Measurements from ENCODE around the gene APMAP. TPM values are rescaled to one million over a fixed set of nuclear protein-coding genes. Genes with fewer than 3 reads are reported as not detected.

APMAP gene
- total and polyA plus RNA-seq, 2 of the 13 experiments (the other 11 are each of a cell fraction or from before 2014, with no cell fraction given): 168 to 214 TPM

DNA sequence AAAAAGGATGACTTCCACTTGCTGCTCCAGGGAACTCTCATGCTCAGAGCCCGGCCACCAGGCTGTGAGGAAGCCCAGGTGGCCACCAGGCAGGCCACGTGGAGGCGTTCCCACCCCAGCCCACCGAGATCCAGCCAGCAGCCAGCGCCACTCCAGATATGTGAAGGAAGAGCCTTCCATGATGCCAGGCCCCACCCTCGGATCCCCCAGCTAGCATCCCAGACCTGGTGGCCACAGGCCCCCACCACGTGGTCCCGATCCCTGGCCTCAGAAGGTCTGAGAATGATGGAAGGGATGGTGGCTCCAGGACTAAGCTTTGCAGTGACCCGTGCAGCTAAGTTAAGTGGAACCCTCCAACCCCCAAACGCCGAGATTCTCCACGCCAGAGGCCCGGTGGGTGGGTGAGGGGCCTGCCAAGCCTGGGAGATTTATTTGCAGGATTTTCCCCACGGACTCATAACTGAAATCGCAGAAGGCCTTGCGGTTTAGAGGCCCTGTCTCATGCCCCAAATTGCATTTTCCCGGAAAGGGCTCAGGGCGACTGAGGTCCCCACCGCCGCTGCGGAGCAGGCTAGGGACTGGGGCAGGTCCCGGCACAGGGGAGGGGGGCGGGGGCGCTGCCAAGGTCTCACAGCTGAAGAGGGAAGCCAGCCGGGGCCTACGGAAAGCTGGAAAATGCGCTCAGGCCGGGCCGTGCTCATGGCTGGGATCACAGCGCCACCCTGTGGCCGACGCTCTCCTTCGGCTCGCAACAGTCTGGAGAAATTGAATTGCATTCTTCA lies 74.6 kb downstream of the APMAP start (continued):
- TF ChIP-seq RFXAP (CRISPR knock-in tag; IDR thresholded peaks at IDR 0.05; ENCODE audit: borderline replicate concordance) (0 out of 2 replicates have a peak, but pooled peaks have one; percentile 44), MAZ (IDR thresholded peaks at IDR 0.05; ENCODE audit: borderline replicate concordance, low read depth, low read length) (no peak), MAZ (CRISPR knock-in tag; IDR thresholded peaks at IDR 0.05; ENCODE audit: low read depth) (peak; percentile 20; the same call in 1 of the 2 replicates), DPF2 (CRISPR knock-in tag; IDR thresholded peaks at IDR 0.05; ENCODE audit: borderline replicate concordance, low read depth) (no peak), ZNF468 (CRISPR knock-in tag; IDR thresholded peaks at IDR 0.05) (no peak), MIER3 (CRISPR knock-in tag; IDR thresholded peaks at IDR 0.05; ENCODE audit: borderline replicate concordance) (0 out of 2 replicates have a peak, but pooled peaks have one; percentile 35), TP53 (CRISPR knock-in tag; conservative IDR thresholded peaks at IDR 0.05) (no peak), ZFP90 (CRISPR knock-in tag; IDR thresholded peaks at IDR 0.05; ENCODE audit: borderline replicate concordance) (no peak), CENPX (CRISPR knock-in tag; IDR thresholded peaks at IDR 0.05) (no peak), ZNF335 (CRISPR knock-in tag; IDR thresholded peaks at IDR 0.05) (no peak), NR2F1 (CRISPR knock-in tag; IDR thresholded peaks at IDR 0.05) (no peak), ARNT2 (CRISPR knock-in tag; IDR thresholded peaks at IDR 0.05; ENCODE audit: low read depth) (no peak), ZNF547 (CRISPR knock-in tag; IDR thresholded peaks at IDR 0.05) (no peak), ZBTB21 (CRISPR knock-in tag; IDR thresholded peaks at IDR 0.05) (no peak), SNAI1 (CRISPR knock-in tag; IDR thresholded peaks at IDR 0.05; ENCODE audit: borderline replicate concordance) (no peak), ATF7-NPFF (CRISPR knock-in tag; IDR thresholded peaks at IDR 0.05; ENCODE audit: low read depth) (no peak), ZNF260 (CRISPR knock-in tag; IDR thresholded peaks at IDR 0.05; ENCODE audit: borderline replicate concordance, low read depth) (no peak), ZNF563 (CRISPR knock-in tag; IDR thresholded peaks at IDR 0.05) (no peak), CAMTA2 (CRISPR knock-in tag; IDR thresholded peaks at IDR 0.05; ENCODE audit: borderline replicate concordance) (no peak), MTF2 (CRISPR knock-in tag; IDR thresholded peaks at IDR 0.05; ENCODE audit: borderline replicate concordance) (peak; percentile 56; the same call in 1 of the 2 replicates), GATAD2A (CRISPR knock-in tag; IDR thresholded peaks at IDR 0.05) (no peak), SPEN (CRISPR knock-in tag; IDR thresholded peaks at IDR 0.05; ENCODE audit: low read depth) (peak; percentile 52; the same call in 1 of the 2 replicates), ZNF782 (CRISPR knock-in tag; IDR thresholded peaks at IDR 0.05; ENCODE audit: borderline replicate concordance) (no peak)
- TF ChIP-seq, protein P1, sequence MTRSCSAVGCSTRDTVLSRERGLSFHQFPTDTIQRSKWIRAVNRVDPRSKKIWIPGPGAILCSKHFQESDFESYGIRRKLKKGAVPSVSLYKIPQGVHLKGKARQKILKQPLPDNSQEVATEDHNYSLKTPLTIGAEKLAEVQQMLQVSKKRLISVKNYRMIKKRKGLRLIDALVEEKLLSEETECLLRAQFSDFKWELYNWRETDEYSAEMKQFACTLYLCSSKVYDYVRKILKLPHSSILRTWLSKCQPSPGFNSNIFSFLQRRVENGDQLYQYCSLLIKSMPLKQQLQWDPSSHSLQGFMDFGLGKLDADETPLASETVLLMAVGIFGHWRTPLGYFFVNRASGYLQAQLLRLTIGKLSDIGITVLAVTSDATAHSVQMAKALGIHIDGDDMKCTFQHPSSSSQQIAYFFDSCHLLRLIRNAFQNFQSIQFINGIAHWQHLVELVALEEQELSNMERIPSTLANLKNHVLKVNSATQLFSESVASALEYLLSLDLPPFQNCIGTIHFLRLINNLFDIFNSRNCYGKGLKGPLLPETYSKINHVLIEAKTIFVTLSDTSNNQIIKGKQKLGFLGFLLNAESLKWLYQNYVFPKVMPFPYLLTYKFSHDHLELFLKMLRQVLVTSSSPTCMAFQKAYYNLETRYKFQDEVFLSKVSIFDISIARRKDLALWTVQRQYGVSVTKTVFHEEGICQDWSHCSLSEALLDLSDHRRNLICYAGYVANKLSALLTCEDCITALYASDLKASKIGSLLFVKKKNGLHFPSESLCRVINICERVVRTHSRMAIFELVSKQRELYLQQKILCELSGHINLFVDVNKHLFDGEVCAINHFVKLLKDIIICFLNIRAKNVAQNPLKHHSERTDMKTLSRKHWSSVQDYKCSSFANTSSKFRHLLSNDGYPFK (CRISPR knock-in tag; IDR thresholded peaks at IDR 0.05; ENCODE audit: borderline replicate concordance): no peak
- TF ChIP-seq, protein P2, sequence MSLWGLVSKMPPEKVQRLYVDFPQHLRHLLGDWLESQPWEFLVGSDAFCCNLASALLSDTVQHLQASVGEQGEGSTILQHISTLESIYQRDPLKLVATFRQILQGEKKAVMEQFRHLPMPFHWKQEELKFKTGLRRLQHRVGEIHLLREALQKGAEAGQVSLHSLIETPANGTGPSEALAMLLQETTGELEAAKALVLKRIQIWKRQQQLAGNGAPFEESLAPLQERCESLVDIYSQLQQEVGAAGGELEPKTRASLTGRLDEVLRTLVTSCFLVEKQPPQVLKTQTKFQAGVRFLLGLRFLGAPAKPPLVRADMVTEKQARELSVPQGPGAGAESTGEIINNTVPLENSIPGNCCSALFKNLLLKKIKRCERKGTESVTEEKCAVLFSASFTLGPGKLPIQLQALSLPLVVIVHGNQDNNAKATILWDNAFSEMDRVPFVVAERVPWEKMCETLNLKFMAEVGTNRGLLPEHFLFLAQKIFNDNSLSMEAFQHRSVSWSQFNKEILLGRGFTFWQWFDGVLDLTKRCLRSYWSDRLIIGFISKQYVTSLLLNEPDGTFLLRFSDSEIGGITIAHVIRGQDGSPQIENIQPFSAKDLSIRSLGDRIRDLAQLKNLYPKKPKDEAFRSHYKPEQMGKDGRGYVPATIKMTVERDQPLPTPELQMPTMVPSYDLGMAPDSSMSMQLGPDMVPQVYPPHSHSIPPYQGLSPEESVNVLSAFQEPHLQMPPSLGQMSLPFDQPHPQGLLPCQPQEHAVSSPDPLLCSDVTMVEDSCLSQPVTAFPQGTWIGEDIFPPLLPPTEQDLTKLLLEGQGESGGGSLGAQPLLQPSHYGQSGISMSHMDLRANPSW (CRISPR knock-in tag; IDR thresholded peaks at IDR 0.05; ENCODE audit: borderline replicate concordance): no peak

Data from HepG2 (cell line).